GM19455 (cell line): Measurements from ENCODE around the gene RPS6KA3.
"Not testable (repeated sequence)": the region's sequence is repeated elsewhere in the genome, so short reads cannot be mapped to it uniquely, and the experiment has no call there.

Source experiments
- ATAC-seq: cut with Tn5 transposase; IDR thresholded peaks from one replicate; pipeline ENCODE4 v1.9.1; 2021; ENCODE audit not compliant: unreplicated experiment

Gene RPS6KA3

DNA sequence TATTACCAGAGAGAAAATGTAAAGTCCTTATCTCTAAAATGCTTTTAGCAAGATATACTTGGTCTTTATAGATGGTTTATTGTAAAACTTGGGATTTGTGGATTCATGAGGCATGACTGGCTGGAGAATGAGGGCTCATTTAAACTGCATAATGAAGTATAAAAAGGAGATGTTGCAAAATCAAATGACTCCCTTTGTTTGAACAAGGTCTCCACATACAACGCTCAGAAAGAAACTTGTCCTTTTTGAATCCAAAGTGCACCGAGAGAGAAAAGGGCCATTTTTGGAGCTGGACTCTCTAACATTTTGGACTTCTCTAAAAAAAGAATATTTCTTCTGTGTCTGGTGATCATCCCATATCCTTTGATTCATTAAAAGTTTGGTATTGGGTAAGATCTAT, 117.4 kb downstream of the RPS6KA3 start:
- ATAC-seq: no peak

DNA sequence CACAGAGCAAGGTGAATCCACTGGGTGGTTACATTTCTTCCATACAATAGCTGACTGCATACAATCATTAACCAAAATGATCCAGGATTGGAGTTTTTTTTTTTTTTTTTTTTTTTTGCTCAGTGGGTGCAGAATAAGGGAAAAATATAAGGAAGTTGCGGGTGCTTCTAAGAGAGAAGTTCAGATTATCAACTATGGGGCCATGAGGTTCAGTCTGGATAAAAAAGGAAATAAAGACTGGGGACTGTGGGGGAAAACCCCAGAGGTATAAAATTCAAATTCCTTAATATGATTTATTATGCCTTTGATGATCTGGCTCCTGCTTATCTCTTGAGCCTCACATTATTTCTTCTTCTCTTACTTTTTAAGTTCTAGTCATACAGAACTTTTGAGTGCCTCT, 119.1 kb downstream of the RPS6KA3 start:
- no peak for ATAC-seq

DNA sequence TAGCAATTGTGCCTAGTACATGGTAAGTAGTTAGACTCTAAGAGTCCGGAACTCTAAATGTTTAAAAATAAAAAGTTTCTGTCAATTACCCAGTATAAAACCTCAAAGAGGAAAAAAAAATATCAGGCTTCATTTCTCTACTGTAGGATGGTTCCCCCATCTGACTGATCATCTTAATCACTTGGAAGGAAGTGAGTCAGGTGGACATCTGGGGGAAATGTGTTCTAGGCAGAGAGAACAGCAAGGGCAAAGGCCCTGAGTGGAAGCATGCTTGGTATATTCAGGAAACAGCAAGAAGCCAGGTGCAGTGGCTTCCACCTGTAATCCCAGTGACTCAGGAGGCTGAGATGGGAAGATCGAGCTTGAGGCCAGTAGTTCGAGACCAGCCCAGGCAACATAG, 122.2 kb downstream of the RPS6KA3 start:
- ATAC-seq: no peak

DNA sequence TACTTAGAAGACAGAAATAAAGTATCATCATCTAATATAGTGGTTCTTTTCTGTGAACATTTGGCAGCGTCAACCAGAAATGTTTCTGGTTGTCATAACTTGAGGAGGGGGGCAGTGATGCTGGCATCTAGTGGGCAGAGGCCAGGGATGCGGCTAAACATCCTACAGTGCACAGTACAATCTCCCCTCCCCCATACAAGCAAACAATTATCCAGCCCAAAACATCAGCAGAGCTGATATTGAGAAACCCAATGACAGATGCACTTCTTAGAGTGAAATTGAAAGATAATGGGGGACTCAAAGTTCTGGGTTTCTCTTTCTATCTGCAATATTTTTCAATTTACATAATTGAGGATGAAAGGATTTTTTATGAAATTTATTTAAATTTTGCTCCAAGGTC, 123.1 kb downstream of the RPS6KA3 start:
- no peak for ATAC-seq

DNA sequence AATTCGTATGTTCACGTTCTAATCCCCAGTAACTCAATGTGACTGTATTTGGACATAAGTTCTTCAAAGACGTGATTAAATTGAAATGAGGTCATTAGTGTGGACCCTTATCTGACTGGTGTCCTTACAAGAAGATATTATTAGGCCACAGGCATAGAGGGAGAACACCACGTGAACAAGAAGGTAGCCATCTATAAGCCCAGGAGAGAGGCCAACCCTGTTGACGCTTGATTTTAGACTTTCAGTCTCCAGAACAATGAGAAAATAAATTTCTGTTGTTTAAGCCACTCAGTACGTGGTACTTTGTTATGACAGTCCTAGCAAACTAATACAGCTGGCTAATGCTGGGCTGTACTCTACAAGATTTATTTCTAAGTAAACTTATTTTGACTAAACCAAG, 123.6 kb downstream of the RPS6KA3 start:
- no peak for ATAC-seq

DNA sequence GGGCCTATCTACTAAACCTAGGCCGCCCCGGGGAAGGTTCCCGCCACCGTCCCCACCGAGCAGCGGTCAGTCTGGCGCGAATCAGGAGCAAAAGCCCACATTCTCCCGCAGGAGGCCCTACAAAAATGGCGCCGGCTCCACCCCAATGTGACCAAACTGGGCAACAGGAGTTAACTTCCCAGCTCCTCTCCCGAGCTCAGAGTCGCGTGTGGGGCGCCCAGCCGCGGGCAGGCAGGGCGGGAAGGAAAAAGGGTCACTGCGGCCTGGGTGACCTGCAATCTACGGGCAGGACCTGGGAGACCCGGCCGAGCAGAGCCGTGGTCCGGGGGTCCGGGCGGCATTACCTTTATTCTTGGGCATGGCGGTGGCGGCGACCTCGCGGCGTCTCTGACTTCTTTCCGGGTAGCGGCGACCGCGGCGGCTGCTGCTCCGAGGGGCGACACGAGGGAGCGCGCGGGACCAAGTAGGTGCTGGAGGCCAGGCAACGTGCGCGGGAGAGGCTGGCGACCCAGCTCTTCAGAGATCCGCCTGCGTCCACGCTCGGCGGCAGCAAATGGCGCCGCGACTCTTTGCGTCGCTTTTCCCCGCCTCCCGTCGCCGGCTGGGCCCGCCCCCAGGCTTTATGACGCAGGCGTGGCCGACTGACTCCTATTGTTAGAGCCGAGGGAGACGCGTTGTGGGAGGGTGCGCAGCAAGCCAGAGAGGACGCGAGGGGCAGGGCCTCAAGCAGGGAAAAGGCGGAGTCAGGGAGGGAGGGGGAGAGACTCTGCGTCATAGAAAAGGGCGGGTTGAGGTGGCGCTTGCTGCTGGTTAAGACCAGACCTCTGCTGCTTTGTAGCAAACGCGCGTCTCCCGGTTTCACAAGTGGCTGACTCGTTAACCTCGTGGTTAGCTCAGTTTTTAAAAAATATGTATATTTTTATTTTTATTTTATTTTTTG, 125.2 kb downstream of the RPS6KA3 start, which contains the start of gene EIF1AX:
TSS of gene EIF1AX (minus strand) at position 558 of the 940 bp plus-strand sequence. CDS start at position 360, 198 bp downstream.
- peak; percentile 97 for ATAC-seq

DNA sequence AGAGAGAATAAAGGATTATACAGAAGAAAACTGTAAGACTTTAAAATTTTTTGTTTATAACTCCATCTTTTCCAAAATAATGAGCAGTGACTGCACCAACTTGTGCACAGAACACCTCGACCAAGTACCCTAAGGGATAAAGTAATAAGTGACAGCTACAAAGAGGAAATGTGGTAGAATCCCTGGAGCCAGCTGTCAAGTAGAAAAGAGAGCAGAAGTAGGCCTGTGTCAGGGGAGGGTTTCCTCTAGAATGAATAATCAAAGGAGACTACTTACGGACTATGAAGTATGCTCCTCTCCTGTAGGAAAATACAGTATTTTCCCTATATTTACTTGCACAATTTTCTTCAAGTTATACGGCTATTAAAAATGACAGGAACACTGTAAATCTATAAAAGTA, 126.3 kb downstream of the RPS6KA3 start:
- ATAC-seq: no peak

DNA sequence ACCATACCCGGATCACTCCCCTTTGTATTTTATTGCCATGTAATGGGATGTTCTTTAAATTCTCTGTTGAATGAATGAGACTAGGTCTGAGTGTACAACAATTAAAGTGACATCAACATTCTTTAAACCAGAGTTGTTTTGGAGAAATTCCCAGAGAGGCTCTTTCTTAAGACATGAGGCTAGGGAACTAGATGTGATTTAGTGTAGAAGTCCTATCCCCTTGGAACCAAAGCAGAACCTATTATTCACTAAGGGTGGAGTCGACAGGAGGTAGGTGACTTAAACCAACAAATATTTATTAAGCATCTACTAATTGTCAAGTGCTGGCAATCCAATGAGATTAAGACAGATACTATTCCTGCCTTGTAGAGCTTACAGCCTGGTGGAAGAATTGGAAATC, 126.7 kb downstream of the RPS6KA3 start:
- ATAC-seq: no peak

DNA sequence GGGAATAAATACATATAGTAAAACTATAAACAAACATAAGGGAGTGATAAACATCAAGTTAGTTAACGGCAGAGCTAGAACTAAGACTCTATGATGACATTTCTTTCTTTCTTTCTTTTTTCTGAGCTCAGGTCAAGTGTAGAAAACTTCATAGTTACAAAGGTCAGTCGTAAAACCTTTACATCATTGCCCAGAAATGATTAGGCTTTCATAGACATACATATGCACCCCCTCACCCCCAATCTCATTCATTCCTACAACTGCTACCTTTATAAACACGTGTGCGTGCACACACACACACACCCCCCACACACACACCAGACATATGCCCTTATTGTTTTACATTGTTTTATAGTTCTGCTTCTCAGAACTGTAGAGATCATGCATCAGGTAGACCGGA, 130.8 kb downstream of the RPS6KA3 start:
- ATAC-seq: no peak

DNA sequence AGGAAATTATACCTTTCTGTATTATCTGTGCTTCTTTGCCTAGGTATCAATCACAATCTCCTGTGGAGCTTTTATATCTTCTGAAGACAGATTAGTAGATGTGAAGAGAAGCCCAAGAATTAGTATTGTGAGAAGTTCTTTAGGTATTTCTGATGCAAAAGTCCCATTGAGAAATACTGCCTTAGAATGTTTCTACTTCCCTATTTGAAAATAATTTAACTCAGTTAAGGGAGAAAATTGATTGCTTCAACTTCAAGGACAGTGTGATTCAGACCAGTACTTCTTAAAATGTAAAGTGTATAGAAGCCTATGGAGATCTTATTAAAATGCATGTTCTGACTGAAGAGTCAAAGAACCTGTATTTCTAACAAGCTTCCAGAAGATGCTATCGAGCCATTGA, 134.0 kb downstream of the RPS6KA3 start:
- ATAC-seq: no peak

DNA sequence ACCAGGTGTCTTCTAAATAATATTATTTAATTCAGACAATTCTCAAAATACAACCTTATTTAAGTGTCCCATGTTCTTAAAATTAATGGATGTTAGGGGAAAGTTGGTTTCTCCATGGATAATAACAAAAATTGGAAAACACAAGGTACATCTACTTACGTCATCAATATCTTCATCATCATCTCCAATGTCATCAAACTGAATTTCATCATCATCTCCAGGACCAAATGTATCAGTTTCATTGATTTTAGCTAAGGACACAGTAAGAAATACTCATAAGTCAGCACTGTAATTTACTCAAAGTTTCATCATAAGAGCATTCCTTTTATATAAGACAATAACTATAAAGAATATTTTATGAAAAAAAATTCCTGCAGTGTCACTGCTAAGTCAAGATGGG, 136.4 kb downstream of the RPS6KA3 start:
- no peak for ATAC-seq

DNA sequence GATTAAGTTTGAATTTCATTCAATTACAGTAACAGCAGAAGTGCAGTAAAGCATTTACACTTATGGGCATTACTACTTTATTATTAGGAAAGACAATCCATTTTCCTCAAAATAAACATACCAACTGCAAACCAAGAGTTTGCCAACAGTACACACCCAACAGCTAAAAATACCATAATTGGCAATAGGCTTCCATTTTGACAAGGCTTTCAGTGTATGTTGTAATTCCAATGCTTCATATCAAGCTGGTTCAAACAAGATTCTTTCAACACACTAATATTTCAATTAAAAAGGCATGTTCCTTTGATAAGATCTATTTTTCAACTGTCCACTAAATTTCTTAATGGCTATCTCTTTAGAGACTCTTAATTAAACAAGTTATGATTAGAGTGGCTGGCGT, 137.2 kb downstream of the RPS6KA3 start:
- no peak for ATAC-seq

DNA sequence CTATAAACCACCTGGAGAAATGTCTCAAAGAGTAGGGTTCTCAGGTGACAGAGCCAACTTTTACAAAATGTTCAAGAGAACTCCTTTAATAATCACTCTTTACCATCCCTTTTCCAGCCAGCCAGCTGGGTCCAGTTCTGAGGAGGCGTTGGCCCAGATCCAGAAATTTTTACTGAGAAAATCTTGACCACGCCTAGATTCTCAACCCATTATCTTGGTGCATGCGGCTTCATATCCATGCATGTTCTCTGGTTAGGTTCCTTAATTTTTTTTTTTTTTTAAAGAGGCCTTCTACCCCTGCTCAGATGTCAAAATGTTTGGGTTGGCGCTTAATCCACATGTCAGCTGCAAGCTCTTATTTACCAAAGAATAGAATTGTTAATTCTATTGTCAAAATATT, 138.0 kb downstream of the RPS6KA3 start:
- no peak for ATAC-seq

DNA sequence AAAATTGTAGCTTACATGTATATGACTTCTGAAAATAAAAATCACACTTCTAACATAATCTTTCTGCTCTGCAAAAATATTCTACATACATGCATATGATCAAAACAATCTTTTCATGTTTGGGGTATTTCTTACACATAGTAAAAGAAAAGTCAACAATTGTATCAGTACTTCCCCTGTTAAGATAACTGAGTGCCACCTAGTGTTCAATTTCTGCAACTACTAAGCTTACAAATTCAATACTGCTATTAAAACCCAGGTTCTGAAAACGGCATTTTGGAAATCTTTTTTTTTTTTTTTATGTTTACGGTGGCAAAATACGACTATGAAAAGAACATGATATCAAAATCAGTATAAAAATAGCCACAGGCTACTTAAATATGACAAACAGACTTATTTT, 139.3 kb downstream of the RPS6KA3 start:
- ATAC-seq: not testable (repeated sequence)

DNA sequence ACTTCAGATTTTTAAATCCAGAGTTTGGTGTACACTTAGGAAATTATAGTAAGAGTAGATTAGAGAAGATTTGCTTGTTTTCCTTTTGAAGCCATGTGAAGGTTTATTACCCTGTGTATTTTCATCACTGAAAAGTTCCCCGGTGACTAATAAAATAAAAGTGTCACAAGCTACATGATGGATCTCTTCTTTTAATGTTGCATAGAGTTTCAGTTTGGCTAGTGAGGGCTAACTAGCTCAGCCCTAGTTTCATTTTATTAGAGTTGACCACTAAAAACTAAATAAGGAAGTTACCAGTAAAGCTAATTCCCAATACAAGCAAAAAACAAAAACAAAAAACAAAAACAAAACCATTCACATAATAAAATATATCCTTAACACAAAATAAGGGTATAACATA, 139.9 kb downstream of the RPS6KA3 start:
- not testable (repeated sequence) for ATAC-seq

DNA sequence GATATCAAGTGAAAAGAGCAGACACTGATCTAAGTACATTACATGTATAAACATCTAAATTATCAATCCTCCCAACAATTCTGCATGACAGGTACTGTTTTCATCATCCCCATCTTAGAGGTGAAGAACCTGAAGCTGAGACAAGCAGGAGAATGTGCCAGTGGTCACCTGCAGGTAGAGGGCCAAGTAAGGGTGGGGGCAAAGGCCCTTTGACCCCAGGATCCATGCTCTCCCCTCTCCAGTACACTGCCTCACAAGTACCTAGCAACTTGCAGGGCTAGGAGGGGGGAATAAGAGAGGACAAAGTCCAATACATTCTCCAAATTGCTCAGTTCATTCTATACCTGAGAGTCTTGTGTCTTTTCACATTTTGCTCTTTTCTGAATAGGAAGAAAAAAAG, 141.7 kb downstream of the RPS6KA3 start:
- ATAC-seq: no peak

DNA sequence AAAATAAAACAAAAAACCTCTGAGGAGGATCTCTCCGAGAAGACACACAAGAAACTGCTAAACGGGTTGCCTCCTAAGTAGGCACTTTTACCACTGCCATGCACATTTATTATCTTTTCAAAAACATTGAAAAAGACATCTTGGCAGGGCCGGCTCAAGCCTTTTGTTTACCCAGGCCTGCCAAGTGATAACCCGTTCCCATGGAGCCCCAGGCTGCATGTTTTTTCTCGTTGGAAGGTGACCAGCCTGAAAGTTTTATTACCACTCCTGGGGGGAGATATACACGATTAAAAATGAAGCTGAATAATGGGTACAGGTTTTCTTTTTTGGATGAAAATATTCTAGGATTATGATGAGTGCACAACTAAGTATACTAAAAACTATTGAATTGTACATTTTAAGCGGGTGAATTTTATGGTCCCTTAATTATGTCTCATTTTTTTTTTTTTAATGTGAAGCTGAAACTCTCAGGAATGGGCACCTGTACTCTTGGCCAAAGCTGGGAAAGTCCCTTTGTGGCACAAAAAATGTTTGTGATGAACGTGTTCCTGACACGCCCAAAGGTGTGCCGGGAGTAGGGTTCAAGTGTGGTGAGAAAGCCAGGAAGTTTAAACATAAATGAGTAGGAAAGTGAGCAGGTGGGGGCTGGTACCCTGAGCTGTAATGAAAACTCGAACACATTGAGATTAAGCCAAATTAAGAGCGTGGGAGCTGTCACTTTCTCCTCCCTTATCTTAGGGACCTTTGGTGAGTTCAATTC, 148.5 kb downstream of the RPS6KA3 start:
- ATAC-seq: no peak

DNA sequence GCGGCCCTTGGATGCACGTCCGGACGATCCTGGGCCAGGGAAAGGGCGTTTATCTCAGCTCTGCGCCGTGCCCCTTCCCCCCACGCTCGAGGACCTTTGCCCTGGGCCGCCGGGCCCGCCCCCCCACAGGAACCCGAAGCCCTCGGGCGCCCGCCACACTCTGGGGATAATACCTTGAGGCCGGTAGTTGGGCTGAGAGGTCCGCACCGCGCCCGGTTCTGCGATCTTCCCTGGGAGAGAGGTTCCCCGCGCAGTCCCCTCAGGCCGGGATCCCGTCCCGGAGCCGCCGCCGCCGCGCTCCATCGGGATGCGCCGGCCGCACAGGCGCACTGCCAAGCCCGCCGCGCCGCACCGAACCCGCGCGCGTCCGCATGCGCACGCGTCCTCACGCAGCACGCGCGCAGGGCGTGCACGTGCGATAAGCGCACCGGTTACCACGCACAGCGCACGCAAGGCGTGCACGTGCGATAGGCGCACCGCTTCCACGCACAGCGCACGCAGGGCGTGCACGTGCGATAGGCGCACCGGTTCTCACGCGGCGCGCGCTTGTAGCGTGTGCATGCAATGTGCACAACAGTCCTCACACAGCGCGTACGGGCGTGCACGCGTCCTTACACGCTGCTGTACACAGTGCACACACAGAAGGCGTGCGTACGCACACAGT, 150.0 kb downstream of the RPS6KA3 start, which contains the start of gene MAP7D2:
TSS of gene MAP7D2 (minus strand) at position 331 of the 664 bp plus-strand sequence. CDS start at position 303, 28 bp downstream.
- no peak for ATAC-seq

DNA sequence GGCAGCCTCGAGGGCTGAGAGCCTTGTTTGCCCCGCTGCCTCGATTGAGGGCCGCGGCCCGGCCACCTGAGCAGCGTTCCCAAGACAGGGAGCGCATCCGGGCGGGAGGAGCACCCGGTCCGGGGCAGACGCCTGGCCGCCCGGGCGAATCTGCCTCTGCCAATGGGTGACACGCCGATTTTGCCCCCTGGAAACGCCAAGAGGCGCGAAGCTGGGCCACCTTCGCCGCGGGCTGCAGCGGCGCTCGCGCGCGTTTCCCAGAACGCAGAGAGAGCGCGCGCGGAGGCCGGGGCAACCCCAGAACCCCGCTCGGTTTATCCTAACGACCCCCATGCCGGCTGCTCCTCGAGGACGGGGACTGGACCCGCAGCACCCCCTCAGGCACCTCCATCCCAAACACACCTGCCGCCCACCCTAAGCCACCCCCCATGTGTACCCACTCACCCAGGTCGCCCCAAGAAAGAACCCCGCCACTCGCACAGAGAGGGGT, 150.6 kb downstream of the RPS6KA3 start:
- ATAC-seq: no peak

DNA sequence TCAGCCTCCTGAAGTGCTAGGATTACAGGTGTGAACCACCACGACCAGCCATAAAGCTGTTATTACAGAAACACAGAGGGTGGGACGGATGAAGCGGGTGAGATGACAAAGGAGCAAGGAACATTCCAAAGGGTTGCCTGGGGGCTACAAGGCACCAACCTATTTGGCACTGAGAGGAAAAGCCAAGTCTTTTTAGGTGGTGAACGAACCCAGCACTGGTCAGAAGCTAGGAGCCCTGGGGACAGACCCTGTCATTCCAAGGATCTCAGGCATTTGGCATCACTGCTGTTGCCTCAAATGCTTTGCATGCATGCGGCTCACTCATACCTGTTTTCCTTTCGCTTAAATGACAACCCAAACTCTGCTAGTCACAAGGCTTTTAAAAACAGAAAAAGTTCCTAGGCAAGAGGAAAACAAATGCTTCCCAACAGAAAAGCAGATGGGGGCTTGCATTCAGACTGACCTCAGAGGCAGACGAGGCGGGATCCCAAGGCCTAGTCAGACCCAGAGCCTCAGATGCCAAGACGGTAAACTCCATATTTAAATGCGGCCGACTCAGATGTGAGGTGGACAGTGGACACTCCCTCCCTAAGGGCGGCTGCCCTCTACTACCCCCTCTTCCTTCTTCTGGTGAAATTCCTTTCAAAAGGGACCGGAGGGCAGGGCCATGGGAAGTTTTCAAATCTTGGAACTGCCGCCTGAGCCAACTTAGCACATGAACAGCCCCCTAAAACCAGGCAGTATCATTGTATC, 154.5 kb downstream of the RPS6KA3 start:
- no peak for ATAC-seq
